HCT116 (cell line): ENCODE data around the gene ALPP. TPM values are rescaled to one million over a fixed set of nuclear protein-coding genes. Genes with fewer than 3 reads are reported as not detected.

ENCODE experiments used
- ATAC-seq: fragments of 200-7000 bp; cut with Tn5 transposase; 2 replicates; pipeline ENCODE4 v1.9.1; 2020; ENCODE audit warnings: mild to moderate bottlenecking, moderate library complexity
- BruUV-seq: library from RNA; stranded (reverse); fragments of 400-500 nt; replicated peaks from 2 replicates; lab custom pipeline; 2021; lab: Mats Ljungman, UMichigan
- CTCF ChIA-PET: fragments of 300-600 bp; sonication (Branson Sonifier 250); formaldehyde crosslinking; loops from one replicate; lab custom pipeline; 2021; ENCODE audit warnings: antibody characterized with exemption; lab: Charles Lee
- POLR2A ChIA-PET: fragments of 300-600, 350-600 bp; sonication (Branson Sonifier 250); formaldehyde crosslinking; loops from one replicate; lab custom pipeline; 2021; ENCODE audit warnings: antibody characterized with exemption; lab: Charles Lee
- RAD21 ChIA-PET, 2 experiments: fragments of 300-600 bp; sonication (Branson Sonifier 250); formaldehyde crosslinking; loops; one replicate each; lab custom pipeline; 2023; ENCODE audit warnings: low total read pairs in 2 of 2; ENCODE audit not compliant: uncharacterized antibody in 2 of 2, unreplicated experiment in 2 of 2, low non-redundant PET in 1 of 2; lab: Charles Lee
- DNase-seq: peaks from one replicate; pipeline ENCODE4 v3.0.0-alpha.2; 2010; ENCODE audit warnings: low read depth, low spot score
- H2AFZ ChIP-seq: fragments of 200-600 bp; shearing (Covaris generic), sonication (generic); 2 replicates; pipeline ENCODE4 v1.6.1; 2017; ENCODE audit warnings: low read depth, mixed run types, mixed read lengths, antibody characterized with exemption, low read length; ENCODE audit not compliant: poor library complexity, severe bottlenecking
- H3K27ac ChIP-seq: 2 replicates; pipeline ENCODE4 v1.5.1; 2012; ENCODE audit warnings: low read depth, low read length
- H3K27me3 ChIP-seq: fragments of 200-600 bp; sonication (generic); 2 replicates; pipeline ENCODE4 v1.6.1; 2016; ENCODE audit warnings: mixed run types, low read length, mixed read lengths; ENCODE audit not compliant: insufficient read depth
- H3K36me3 ChIP-seq, 2 experiments: fragments of 200-500 bp in 1 of 2; fragments of 200-600 bp in 1 of 2; sonication (Bioruptor generic) in 1 of 2; sonication (generic) in 1 of 2; 2 replicates each; pipeline versions ENCODE4 v1.5.1 to v1.6.1; 2014 to 2016; ENCODE audit warnings: low read length in 2 of 2, inconsistent platforms in 1 of 2, mixed read lengths in 1 of 2, mixed run types in 1 of 2; ENCODE audit not compliant: insufficient read depth in 2 of 2, control insufficient read depth in 1 of 2
- H3K4me1 ChIP-seq, 2 experiments: fragments of 200-600 bp in 1 of 2; sonication (generic) in 1 of 2; 2 replicates each; pipeline versions ENCODE4 v1.5.1 to v1.6.1; 2012 to 2017; ENCODE audit warnings: low read length in 2 of 2, inconsistent platforms in 1 of 2, mild to moderate bottlenecking in 1 of 2, mixed read lengths in 1 of 2, mixed run types in 1 of 2, moderate library complexity in 1 of 2; ENCODE audit not compliant: insufficient read depth in 2 of 2, control insufficient read depth in 1 of 2
- H3K4me2 ChIP-seq: fragments of 200-600 bp; sonication (generic); 2 replicates; pipeline ENCODE4 v1.6.1; 2017; ENCODE audit warnings: mixed run types, low read length, mixed read lengths
- H3K4me3 ChIP-seq, 2 experiments: fragments of 200-600 bp in 1 of 2; sonication (generic) in 1 of 2; replicated peaks in 1 of 2; 2 replicates each; pipeline ENCODE4 v1.5.1; 2011 to 2016; ENCODE audit warnings: low read length in 2 of 2, control low read depth in 1 of 2, low read depth in 1 of 2, mild to moderate bottlenecking in 1 of 2, mixed read lengths in 1 of 2, mixed run types in 1 of 2
- H3K79me2 ChIP-seq: fragments of 200-600 bp; sonication (generic); 2 replicates; pipeline ENCODE4 v1.6.1; 2017; ENCODE audit warnings: mild to moderate bottlenecking, mixed run types, low read length, moderate library complexity, mixed read lengths; ENCODE audit not compliant: insufficient read depth
- H3K9ac ChIP-seq: fragments of 200-600 bp; sonication (generic); 2 replicates; pipeline ENCODE4 v1.6.1; 2016; ENCODE audit warnings: low read length, mixed read lengths
- H3K9me2 ChIP-seq: fragments of 200-600 bp; sonication (generic), shearing (Covaris generic); 2 replicates; pipeline ENCODE4 v1.6.1; 2017; ENCODE audit warnings: mixed run types, mild to moderate bottlenecking, moderate library complexity; ENCODE audit not compliant: insufficient read depth
- H3K9me3 ChIP-seq, 2 experiments: fragments of 200-500 bp in 1 of 2; fragments of 200-600 bp in 1 of 2; sonication (Bioruptor generic) in 1 of 2; sonication (generic) in 1 of 2; 2 replicates each; pipeline ENCODE4 v1.6.1; 2014 to 2017; ENCODE audit warnings: low read length in 2 of 2, mixed read lengths in 2 of 2, inconsistent platforms in 1 of 2, low read depth in 1 of 2, mild to moderate bottlenecking in 1 of 2, mixed run types in 1 of 2, moderate library complexity in 1 of 2; ENCODE audit not compliant: control insufficient read depth in 1 of 2, insufficient read depth in 1 of 2
- H4K20me1 ChIP-seq: fragments of 200-600 bp; sonication (generic), shearing (Covaris generic); 2 replicates; pipeline ENCODE4 v1.6.1; 2017; ENCODE audit warnings: mixed run types, mild to moderate bottlenecking, moderate library complexity; ENCODE audit not compliant: insufficient read depth
- ATF3 ChIP-seq: IDR thresholded peaks from 2 replicates; pipeline ENCODE4 v1.6.1; 2012
- CBX3 ChIP-seq: IDR thresholded peaks from 2 replicates; pipeline ENCODE4 v1.6.1; 2012; ENCODE audit warnings: low read depth
- CEBPB ChIP-seq: IDR thresholded peaks from 2 replicates; pipeline ENCODE4 v1.6.1; 2012; ENCODE audit warnings: low read depth
- ELF1 ChIP-seq: IDR thresholded peaks from 2 replicates; pipeline ENCODE4 v1.6.1; 2012; ENCODE audit warnings: low read depth, borderline replicate concordance
- EZH2 ChIP-seq: fragments of 200-600 bp; sonication (generic); IDR thresholded peaks from 2 replicates; pipeline ENCODE4 v1.6.1; 2017; ENCODE audit warnings: antibody characterized with exemption, mixed run types
- MAX ChIP-seq: IDR thresholded peaks from 2 replicates; pipeline ENCODE4 v1.6.1; 2012
- SIN3A ChIP-seq: IDR thresholded peaks from 2 replicates; pipeline ENCODE4 v1.6.1; 2012; ENCODE audit warnings: low read depth
- YY1 ChIP-seq: IDR thresholded peaks from 2 replicates; pipeline ENCODE4 v1.6.1; 2011; ENCODE audit warnings: low read length, low read depth, moderate library complexity, mild to moderate bottlenecking; ENCODE audit not compliant: insufficient replicate concordance; ENCODE audit errors: extremely low read depth
- ZBTB33 ChIP-seq: IDR thresholded peaks from 2 replicates; pipeline ENCODE4 v1.6.1; 2011; ENCODE audit warnings: mild to moderate bottlenecking, low read length, moderate library complexity; ENCODE audit not compliant: insufficient replicate concordance; ENCODE audit errors: extremely low read depth
- ZFX ChIP-seq: fragments of 450-650 bp; IDR thresholded peaks from 2 replicates; pipeline ENCODE4 v1.6.1; 2017
- intact Hi-C: fragments of 100-400 bp; cut with micrococcal nuclease; formaldehyde crosslinking; loops from 2 replicates; pipeline ENCODE4 v1.10.0; 2022
- total RNA-seq: library from RNA; stranded (reverse); gene quantifications from one replicate; pipeline ENCODE4 v1.2.1, GENCODE V29; 2021; ENCODE audit not compliant: unreplicated experiment

Gene ALPP
- total RNA-seq, 1 experiment from 2014 or later: 0.34 TPM

DNA sequence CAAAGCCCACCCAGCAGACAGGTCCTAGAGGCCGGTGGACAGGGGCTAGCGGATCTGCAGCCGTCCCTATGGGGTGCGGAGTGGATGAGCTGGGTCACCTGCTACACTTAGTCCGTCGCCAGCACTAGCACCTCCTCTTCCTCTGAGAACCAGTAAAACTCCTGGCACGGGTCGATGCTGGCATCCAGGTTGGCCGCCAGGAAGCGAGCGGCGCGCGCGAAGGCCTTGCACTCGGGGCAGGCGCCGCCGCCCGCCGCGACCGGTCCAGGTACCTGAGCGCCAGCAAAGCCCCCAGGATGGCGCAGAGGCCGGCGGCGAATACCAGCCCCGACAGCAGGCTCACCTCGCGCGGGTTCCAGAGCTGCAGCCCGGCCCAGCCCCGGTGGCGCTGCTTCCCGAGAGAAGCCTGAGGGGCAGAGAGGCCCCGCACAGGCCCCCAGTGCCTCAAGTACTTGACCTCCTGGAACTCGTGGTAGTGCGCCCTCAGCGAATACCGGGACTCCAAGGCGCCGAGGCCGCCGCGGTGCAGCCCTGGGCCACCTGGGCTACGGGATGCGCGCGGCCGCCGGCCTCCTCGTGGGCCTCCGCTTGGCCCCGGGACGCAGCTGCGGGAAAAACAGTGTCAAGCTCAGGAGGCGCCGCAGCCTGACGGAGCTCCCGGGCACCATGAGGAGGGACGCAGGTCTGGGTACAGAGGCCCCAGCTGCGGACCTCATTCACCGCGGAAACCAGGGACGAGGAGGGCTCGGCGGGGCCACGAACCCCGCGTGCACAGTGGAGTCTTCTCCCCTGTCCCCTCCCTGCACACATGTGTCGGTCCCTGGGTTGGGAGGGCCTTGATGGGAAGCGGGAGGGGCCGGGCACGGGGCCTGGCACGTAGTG, 27.5 kb upstream of the ALPP start:
- Histone ChIP-seq H3K27ac (no peak overlapping the region), H3K9ac (no peak overlapping the region), H3K4me3 (no peak overlapping the region), H2AFZ (no peak overlapping the region), H3K9me3 (no peaks in the 10 kb centered on the region), H3K4me1 (peaks cover 6 to 13% of the 10 kb centered on the region in 2 experiments; a peak in 1 of 4 replicates), H3K27me3 (no peaks in the 10 kb centered on the region), H3K9me2 (no peaks in the 10 kb centered on the region), H3K4me2 (no peak overlapping the region), H3K79me2 (no peaks in the 10 kb centered on the region), H3K36me3 (no peaks in the 10 kb centered on the region), H4K20me1 (no peaks in the 10 kb centered on the region)
- BruUV-seq: no TSS peak
- ATAC-seq (no peak), DNase-seq (no peak)
- POLR2A ChIA-PET: no interaction called here
- intact Hi-C loops: no loop called here
- RAD21 ChIA-PET: no interaction called here
- CTCF ChIA-PET: no interaction called here
- TF ChIP-seq SIN3A (no peak), YY1 (no peak), CEBPB (no peak), ATF3 (no peak), EZH2 (no peak), ZBTB33 (no peak), CBX3 (no peak), ELF1 (no peak), ZFX (no peak), MAX (no peak)
